A549 (cell line): ENCODE results near the gene LONRF3. TPM values are rescaled to one million over a fixed set of nuclear protein-coding genes. Genes with fewer than 3 reads are reported as not detected.

Experiments
- ATAC-seq, 2 experiments: fragments of 200-7000 bp in 1 of 2; fragments of >200 bp in 1 of 2; cut with Nextera tagmentation in 1 of 2; cut with Tn5 transposase in 1 of 2; 3 replicates each; pipeline versions ENCODE4 v1.8.0 to v1.9.1; 2018 to 2020; ENCODE audit warnings: mild to moderate bottlenecking in 1 of 2, moderate library complexity in 1 of 2
- CTCF ChIA-PET: fragments of 300-600 bp; sonication (Branson Sonifier 250); formaldehyde crosslinking; extraction: SDS; loops from one replicate; lab custom pipeline; 2021; ENCODE audit warnings: antibody characterized with exemption, inconsistent platforms; lab: Yijun Ruan, JAX
- POLR2A ChIA-PET: fragments of 350-600 bp; formaldehyde crosslinking; extraction: SDS; loops from one replicate; lab custom pipeline; 2021; ENCODE audit warnings: antibody characterized with exemption, inconsistent platforms; lab: Yijun Ruan, JAX
- DNase-seq, 2 experiments: peaks; one replicate each; pipeline versions ENCODE4 v3.0.0 to v3.0.0-alpha.2; 2011 to 2016; ENCODE audit warnings: low read depth in 1 of 2, low spot score in 1 of 2
- FAIRE-seq: peaks from 2 replicates; lab custom pipeline; 2011; peaks lifted over from hg19 to GRCh38; lab: Jason Lieb, UNC
- H3K27ac ChIP-seq, 2 experiments: fragments of >200 bp; sonication (Bioruptor Twin); formaldehyde crosslinking; 3 replicates each; pipeline ENCODE4 v1.5.1; 2016 to 2017
- H3K4me1 ChIP-seq: fragments of >200 bp; sonication (Bioruptor Twin); formaldehyde crosslinking; 3 replicates; pipeline ENCODE4 v1.6.1; 2016
- H3K4me2 ChIP-seq: fragments of >200 bp; sonication (Bioruptor Twin); formaldehyde crosslinking; 3 replicates; pipeline ENCODE4 v1.6.1; 2016
- H3K4me3 ChIP-seq: fragments of >200 bp; sonication (Bioruptor Twin); formaldehyde crosslinking; 3 replicates; pipeline ENCODE4 v1.5.1; 2016
- H3K9me3 ChIP-seq: fragments of >200 bp; sonication (Bioruptor Twin); formaldehyde crosslinking; 3 replicates; pipeline ENCODE4 v1.6.1; 2016
- BCL3 ChIP-seq: fragments of >200 bp; sonication (Bioruptor Twin); formaldehyde crosslinking; IDR thresholded peaks from 3 replicates; pipeline ENCODE4 v1.6.1; 2016
- E2F6 ChIP-seq: IDR thresholded peaks from 2 replicates; pipeline ENCODE4 v1.6.1; 2012; ENCODE audit warnings: low read depth, borderline replicate concordance
- EHF ChIP-seq: fragments of 250-450 bp; sonication (Bioruptor Pico); IDR thresholded peaks from 2 replicates; pipeline ENCODE4 v1.5.0; 2020; ENCODE audit warnings: mild to moderate bottlenecking
- EHMT2 ChIP-seq: fragments of 200-600 bp; sonication (generic); IDR thresholded peaks from 2 replicates; pipeline ENCODE4 v1.6.1; 2016; ENCODE audit warnings: antibody characterized with exemption, low read depth, mild to moderate bottlenecking, moderate library complexity
- ELK1 ChIP-seq: fragments of 150-350 bp; IDR thresholded peaks from 2 replicates; pipeline ENCODE4 v1.6.1; 2014; ENCODE audit warnings: low read depth, mild to moderate bottlenecking, low read length
- EP300 ChIP-seq, 2 experiments: fragments of >200 bp; sonication (Bioruptor Twin); formaldehyde crosslinking; IDR thresholded peaks; 2 replicates in 1 of 2; 3 replicates in 1 of 2; pipeline ENCODE4 v1.6.1; 2016 to 2017
- FOSL2 ChIP-seq, 2 experiments: fragments of 450-650 bp in 1 of 2; fragments of >200 bp in 1 of 2; sonication (Bioruptor Twin) in 1 of 2; formaldehyde crosslinking; IDR thresholded peaks; 2 replicates each; pipeline versions ENCODE4 v1.5.0 to v1.6.1; 2016 to 2020; ENCODE audit warnings: mild to moderate bottlenecking in 1 of 2, moderate library complexity in 1 of 2
- GATA3 ChIP-seq: IDR thresholded peaks from 2 replicates; pipeline ENCODE4 v1.6.1; 2012; ENCODE audit warnings: borderline replicate concordance
- HES2 ChIP-seq: fragments of >200 bp; sonication (Bioruptor Twin); formaldehyde crosslinking; IDR thresholded peaks from 2 replicates; pipeline ENCODE4 v1.6.1; 2016
- HOXA7 ChIP-seq: fragments of 250-450 bp; sonication (Bioruptor Pico); IDR thresholded peaks from 2 replicates; pipeline ENCODE4 v1.5.0; 2020; ENCODE audit warnings: mild to moderate bottlenecking, moderate library complexity
- HOXB5 ChIP-seq: fragments of 250-450 bp; sonication (Bioruptor Pico); IDR thresholded peaks from 2 replicates; pipeline ENCODE4 v1.5.0; 2020; ENCODE audit warnings: mild to moderate bottlenecking, moderate library complexity
- JUN ChIP-seq, 2 experiments: fragments of >200 bp; sonication (Bioruptor Twin); formaldehyde crosslinking; IDR thresholded peaks; 2 replicates in 1 of 2; 3 replicates in 1 of 2; pipeline ENCODE4 v1.6.1; 2016 to 2017
- KDM5A ChIP-seq: fragments of 200-600 bp; sonication (generic); IDR thresholded peaks from 2 replicates; pipeline ENCODE4 v1.6.1; 2016; ENCODE audit warnings: antibody characterized with exemption, mild to moderate bottlenecking
- MYC ChIP-seq: IDR thresholded peaks from 2 replicates; pipeline ENCODE4 v1.6.1; 2012; ENCODE audit warnings: mild to moderate bottlenecking, inconsistent platforms, low read length, improper control_type of control experiment, borderline replicate concordance
- NR3C1 ChIP-seq: fragments of >200 bp; sonication (Bioruptor Twin); formaldehyde crosslinking; IDR thresholded peaks from 3 replicates; pipeline ENCODE4 v1.6.1; 2017
- POLR2AphosphoS2 ChIP-seq: conservative IDR thresholded peaks from 2 replicates; pipeline ENCODE4 v1.6.1; 2012; ENCODE audit warnings: low read length, improper control_type of control experiment, inconsistent platforms
- REST ChIP-seq: fragments of 200-600 bp; sonication (generic); IDR thresholded peaks from 2 replicates; pipeline ENCODE4 v1.6.1; 2016; ENCODE audit warnings: antibody characterized with exemption, mild to moderate bottlenecking, moderate library complexity
- TFCP2L1 ChIP-seq: fragments of 250-450 bp; sonication (Bioruptor Pico); IDR thresholded peaks from 2 replicates; pipeline ENCODE4 v1.5.0; 2021; ENCODE audit warnings: mild to moderate bottlenecking
- USF2 ChIP-seq: fragments of 450-650 bp; IDR thresholded peaks from 2 replicates; pipeline ENCODE4 v1.6.1; 2014; ENCODE audit warnings: antibody characterized with exemption
- ZC3H11A ChIP-seq: fragments of 450-650 bp; IDR thresholded peaks from 2 replicates; pipeline ENCODE4 v1.6.1; 2014; ENCODE audit warnings: antibody characterized with exemption, mild to moderate bottlenecking
- ZNF302 ChIP-seq: fragments of 250-450 bp; sonication (Bioruptor Pico); IDR thresholded peaks from 2 replicates; pipeline ENCODE4 v1.9.0; 2021; ENCODE audit warnings: inconsistent platforms, mild to moderate bottlenecking, moderate library complexity
- ZSCAN20 ChIP-seq: fragments of 250-450 bp; sonication (Bioruptor Pico); IDR thresholded peaks from 2 replicates; pipeline ENCODE4 v1.8.0; 2022; ENCODE audit warnings: mild to moderate bottlenecking, moderate library complexity
- WGBS: methylation state at CpG from one replicate; pipeline ENCODE4 v1.1.6; 2017; ENCODE audit errors: missing lambda C conversion rate; 5-methylcytosine and 5-hydroxymethylcytosine counted together
- polyA plus RNA-seq, 4 experiments: library from polyadenylated mRNA; depleted of rRNA in 3 of 4; stranded (reverse); fragments of >200 nt; fragmentation: RNase III in 1 of 4; extraction: RNeasy Plus Mini Kit Qiagen cat#74134 plus additional on column Dnase treatment in 1 of 4; gene quantifications; 2 replicates in 3 of 4; 3 replicates in 1 of 4; pipeline ENCODE4 v1.2.3, GENCODE V29; 2011 to 2017

The LONRF3 gene
- polyA plus RNA-seq, 2 of the 4 experiments (the other 2 are of a cell fraction) = 2.5 to 7.7 TPM

- Histone ChIP-seq H3K4me2 (no peak overlapping the region), H3K4me3 (no peak overlapping the region), H3K4me1 (no peaks in the 10 kb centered on the region), H3K9me3 (no peaks in the 10 kb centered on the region), H3K27ac (no peak overlapping the region)
- FAIRE-seq (no peak), DNase-seq (no peak), ATAC-seq (no peak)
- POLR2A ChIA-PET = no interaction called here
- CTCF ChIA-PET = interaction anchor here (0.6 to 1.8 kb wide), 11 partner anchors 18 to 174 kb away, joined by 3 to 11 read pairs (median 4); no protein-coding TSS in a partner anchor
- TF ChIP-seq BCL3 (no peak), ZC3H11A (no peak), NR3C1 (no peak), ELK1 (no peak), MYC (no peak), JUN (IDR thresholded peaks at IDR 0.05) (no peak), USF2 (no peak), TFCP2L1 (CRISPR knock-in tag) (no peak)
- 93% methylated on average over 4 of the region's 4 CpGs for WGBS
Observed at GRCh38 chrX:119009071-119009470, 34.7 kb downstream of the LONRF3 start.

- no peak for ATAC-seq
- 85% methylated on average over 5 of the region's 5 CpGs for WGBS
- DNase-seq = no peak
- TF ChIP-seq GATA3 = no peak
- TF ChIP-seq KDM5A = no peak
- TF ChIP-seq ZNF302 (CRISPR knock-in tag) = no peak
- no peak for TF ChIP-seq ZSCAN20 (CRISPR knock-in tag)
- Histone ChIP-seq H3K4me2 (no peak overlapping the region), H3K4me1 (peaks cover 7% of the 10 kb centered on the region), H3K9me3 (no peaks in the 10 kb centered on the region), H3K4me3 (no peak overlapping the region), H3K27ac (no peak overlapping the region)
- CTCF ChIA-PET = interaction anchor here (1.0 kb wide), 1 partner anchor 163 kb away, joined by 5 read pairs; no protein-coding TSS in a partner anchor
- POLR2A ChIA-PET = no interaction called here
- peak; percentile 84 for FAIRE-seq
Observed at GRCh38 chrX:119010491-119010890, 36.1 kb downstream of the LONRF3 start.

- Histone ChIP-seq H3K9me3 (peaks cover 9% of the 10 kb centered on the region), H3K4me3 (no peak overlapping the region), H3K4me1 (peaks cover 13% of the 10 kb centered on the region), H3K27ac (no peak overlapping the region), H3K4me2 (no peak overlapping the region)
- no peak for DNase-seq
- 89% methylated on average over 3 of the region's 3 CpGs for WGBS
- TF ChIP-seq NR3C1 = no peak
- no peak for TF ChIP-seq EP300 (IDR thresholded peaks at IDR 0.05)
- no peak for TF ChIP-seq HES2
- no peak for TF ChIP-seq EHF (CRISPR knock-in tag)
- no peak for TF ChIP-seq REST
- no peak for TF ChIP-seq HOXA7 (CRISPR knock-in tag)
- TF ChIP-seq FOSL2 (IDR thresholded peaks at IDR 0.05) = no peak
- TF ChIP-seq FOSL2 (CRISPR knock-in tag; IDR thresholded peaks at IDR 0.05) = no peak
- TF ChIP-seq BCL3 = no peak
- no peak for TF ChIP-seq HOXB5 (CRISPR knock-in tag)
- TF ChIP-seq E2F6 = no peak
- TF ChIP-seq EHMT2 = no peak
- TF ChIP-seq POLR2AphosphoS2 = no peak
- TF ChIP-seq JUN (IDR thresholded peaks at IDR 0.05) = no peak
- no peak for ATAC-seq
- FAIRE-seq = no peak
- ChIA-PET CTCF (interaction anchor here (4.6 kb wide), 1 partner anchor 8 kb away, joined by 17 read pairs; no protein-coding TSS in a partner anchor), POLR2A (no interaction called here)
Observed at GRCh38 chrX:119013164-119013563, 38.7 kb downstream of the LONRF3 start.
